ENCODE measurements around the gene PBX1.

GRCh38 chr1:164813776-164814175, 254.8 kb downstream of the PBX1 start:
- TF ChIP-seq CTCF (IDR thresholded peaks at IDR 0.05) (no peak), POLR2A (IDR thresholded peaks at IDR 0.05) (no peak)
